ENCODE data around the gene GPER1.
"Not testable (repeated sequence)": the region's sequence is repeated elsewhere in the genome, so short reads cannot be mapped to it uniquely, and the experiment has no call there.

- not testable (repeated sequence) for TF ChIP-seq CTCF, EZH2, EZH2phosphoT487 (IDR thresholded peaks at IDR 0.05)
Observed at GRCh38 chr7:1115171-1116045, 27.5 kb downstream of the GPER1 start.
